ENCODE results near the gene NFE2L3.

DNA sequence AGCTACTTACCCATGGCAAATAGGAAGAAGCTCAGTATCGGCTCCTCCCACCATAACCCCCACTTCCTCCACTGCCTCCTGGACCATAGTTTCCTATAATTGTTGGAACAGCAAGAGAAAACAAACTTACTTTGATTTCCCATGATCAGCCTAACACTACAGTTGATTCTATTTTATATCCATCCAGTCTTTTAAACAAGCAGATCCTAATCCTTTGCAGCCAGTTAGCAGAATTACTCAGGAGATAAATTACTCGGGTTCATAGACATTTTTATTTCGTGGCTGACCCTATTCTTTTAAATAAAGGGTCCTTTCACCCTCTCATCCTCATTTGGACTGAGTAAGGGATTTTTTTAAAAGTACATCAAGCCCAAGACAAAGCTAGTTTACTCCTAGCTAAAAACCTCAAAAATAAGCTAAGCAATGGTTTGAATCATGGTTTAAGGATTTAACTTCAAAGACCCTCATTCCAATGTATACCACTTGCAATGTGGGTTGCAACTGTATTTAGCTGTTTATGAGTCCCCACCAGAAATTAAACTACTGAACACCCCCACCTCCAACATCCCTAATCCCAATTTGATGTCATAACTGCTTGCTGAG lies 40.6 kb downstream of the NFE2L3 start:
- TF ChIP-seq, protein P1, sequence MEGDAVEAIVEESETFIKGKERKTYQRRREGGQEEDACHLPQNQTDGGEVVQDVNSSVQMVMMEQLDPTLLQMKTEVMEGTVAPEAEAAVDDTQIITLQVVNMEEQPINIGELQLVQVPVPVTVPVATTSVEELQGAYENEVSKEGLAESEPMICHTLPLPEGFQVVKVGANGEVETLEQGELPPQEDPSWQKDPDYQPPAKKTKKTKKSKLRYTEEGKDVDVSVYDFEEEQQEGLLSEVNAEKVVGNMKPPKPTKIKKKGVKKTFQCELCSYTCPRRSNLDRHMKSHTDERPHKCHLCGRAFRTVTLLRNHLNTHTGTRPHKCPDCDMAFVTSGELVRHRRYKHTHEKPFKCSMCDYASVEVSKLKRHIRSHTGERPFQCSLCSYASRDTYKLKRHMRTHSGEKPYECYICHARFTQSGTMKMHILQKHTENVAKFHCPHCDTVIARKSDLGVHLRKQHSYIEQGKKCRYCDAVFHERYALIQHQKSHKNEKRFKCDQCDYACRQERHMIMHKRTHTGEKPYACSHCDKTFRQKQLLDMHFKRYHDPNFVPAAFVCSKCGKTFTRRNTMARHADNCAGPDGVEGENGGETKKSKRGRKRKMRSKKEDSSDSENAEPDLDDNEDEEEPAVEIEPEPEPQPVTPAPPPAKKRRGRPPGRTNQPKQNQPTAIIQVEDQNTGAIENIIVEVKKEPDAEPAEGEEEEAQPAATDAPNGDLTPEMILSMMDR (IDR thresholded peaks at IDR 0.05) = no peak
- TF ChIP-seq POLR2AphosphoS5 (IDR thresholded peaks at IDR 0.05) (no peak), EP300 (IDR thresholded peaks at IDR 0.05) (no peak)

Measured in upper lobe of left lung (tissue), 4 donors.